Measurements from ENCODE around the gene EPS8L3. TPM values are rescaled to one million over a fixed set of nuclear protein-coding genes. Genes with fewer than 3 reads are reported as not detected.
A peak's percentile ranks its signal among the peaks of the same experiment; 100 is the strongest.
"Not testable (repeated sequence)": the region's sequence is repeated elsewhere in the genome, so short reads cannot be mapped to it uniquely, and the experiment has no call there.

EPS8L3 gene
- total RNA-seq, 1 donor from 2014 or later, result not detected

DNA sequence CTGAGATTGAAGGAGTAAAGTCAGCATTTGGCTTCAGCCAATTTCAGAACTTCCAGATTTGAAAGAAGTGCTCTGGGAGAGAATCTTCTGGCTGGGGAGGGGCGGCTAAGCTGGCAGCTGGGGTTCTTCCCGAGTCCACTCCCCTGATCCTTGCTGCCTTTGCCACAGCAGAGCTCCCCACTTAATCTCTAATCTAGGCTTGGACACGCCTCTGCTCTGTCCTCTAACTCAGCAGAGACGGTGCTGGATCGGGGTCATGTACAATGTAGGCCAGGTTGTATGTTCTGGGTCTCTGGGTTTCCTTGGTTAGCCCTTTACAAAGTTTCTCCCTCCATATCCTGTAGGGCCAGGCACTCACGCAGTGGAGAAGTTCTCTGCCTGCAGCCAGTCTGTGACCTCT is 12.8 kb downstream of the EPS8L3 start:
- Mint-ChIP-seq H3K36me3 (ENCODE audit: unreplicated experiment) (no peaks in the 10 kb centered on the region), H3K4me3 (ENCODE audit: unreplicated experiment) (no peak overlapping the region), H3K4me1 (ENCODE audit: low read depth, unreplicated experiment) (no peaks in the 10 kb centered on the region), H3K27me3 (ENCODE audit: unreplicated experiment) (peaks cover 3% of the 10 kb centered on the region), H3K27ac (ENCODE audit: unreplicated experiment) (no peak overlapping the region), H3K9me3 (ENCODE audit: unreplicated experiment) (no peaks in the 10 kb centered on the region)
- DNase-seq, result no peak
- TF ChIP-seq, protein P1, sequence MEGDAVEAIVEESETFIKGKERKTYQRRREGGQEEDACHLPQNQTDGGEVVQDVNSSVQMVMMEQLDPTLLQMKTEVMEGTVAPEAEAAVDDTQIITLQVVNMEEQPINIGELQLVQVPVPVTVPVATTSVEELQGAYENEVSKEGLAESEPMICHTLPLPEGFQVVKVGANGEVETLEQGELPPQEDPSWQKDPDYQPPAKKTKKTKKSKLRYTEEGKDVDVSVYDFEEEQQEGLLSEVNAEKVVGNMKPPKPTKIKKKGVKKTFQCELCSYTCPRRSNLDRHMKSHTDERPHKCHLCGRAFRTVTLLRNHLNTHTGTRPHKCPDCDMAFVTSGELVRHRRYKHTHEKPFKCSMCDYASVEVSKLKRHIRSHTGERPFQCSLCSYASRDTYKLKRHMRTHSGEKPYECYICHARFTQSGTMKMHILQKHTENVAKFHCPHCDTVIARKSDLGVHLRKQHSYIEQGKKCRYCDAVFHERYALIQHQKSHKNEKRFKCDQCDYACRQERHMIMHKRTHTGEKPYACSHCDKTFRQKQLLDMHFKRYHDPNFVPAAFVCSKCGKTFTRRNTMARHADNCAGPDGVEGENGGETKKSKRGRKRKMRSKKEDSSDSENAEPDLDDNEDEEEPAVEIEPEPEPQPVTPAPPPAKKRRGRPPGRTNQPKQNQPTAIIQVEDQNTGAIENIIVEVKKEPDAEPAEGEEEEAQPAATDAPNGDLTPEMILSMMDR (IDR thresholded peaks at IDR 0.05; ENCODE audit: partially characterized antibody, unreplicated experiment), result no peak

DNA sequence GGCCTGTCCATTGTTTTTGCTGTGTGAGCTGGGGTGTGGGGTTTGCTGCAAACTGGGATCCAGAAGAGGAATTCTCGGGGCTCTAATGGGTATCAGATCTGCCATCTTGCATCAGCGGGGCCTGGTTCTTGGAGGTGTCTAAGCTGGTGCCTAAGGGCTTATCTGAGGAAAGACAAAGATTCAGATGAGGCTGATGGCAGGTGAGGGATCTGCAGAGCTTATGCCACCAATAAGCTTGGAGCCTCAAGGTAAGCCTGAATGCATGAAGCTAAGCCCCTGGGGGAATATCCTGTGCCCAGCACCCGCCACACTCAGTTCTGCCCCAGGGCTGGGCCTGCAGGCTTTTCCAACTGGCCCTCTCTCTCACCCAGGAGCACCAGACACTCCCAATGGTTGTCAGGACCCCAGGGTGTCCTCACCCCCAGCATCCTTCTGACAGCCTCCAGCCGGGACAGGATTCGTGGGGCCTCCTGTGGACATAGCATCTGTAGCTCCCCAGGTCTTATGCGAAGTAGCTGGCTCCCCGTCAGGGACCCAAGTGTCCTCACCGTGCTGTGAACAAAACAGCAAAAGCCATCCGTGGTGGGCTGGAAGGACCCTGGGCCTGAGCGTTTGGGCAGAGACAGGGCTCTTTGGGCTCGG is 13.4 kb downstream of the EPS8L3 start:
- Mint-ChIP-seq H3K4me3 (ENCODE audit: unreplicated experiment) (no peak overlapping the region), H3K9me3 (ENCODE audit: unreplicated experiment) (no peaks in the 10 kb centered on the region), H3K27ac (ENCODE audit: unreplicated experiment) (no peak overlapping the region), H3K27me3 (ENCODE audit: unreplicated experiment) (peaks cover 3% of the 10 kb centered on the region), H3K4me1 (ENCODE audit: low read depth, unreplicated experiment) (no peaks in the 10 kb centered on the region), H3K36me3 (ENCODE audit: unreplicated experiment) (no peaks in the 10 kb centered on the region)
- DNase-seq, result no peak
- TF ChIP-seq, protein P1 (IDR thresholded peaks at IDR 0.05; ENCODE audit: partially characterized antibody, unreplicated experiment), result no peak

DNA sequence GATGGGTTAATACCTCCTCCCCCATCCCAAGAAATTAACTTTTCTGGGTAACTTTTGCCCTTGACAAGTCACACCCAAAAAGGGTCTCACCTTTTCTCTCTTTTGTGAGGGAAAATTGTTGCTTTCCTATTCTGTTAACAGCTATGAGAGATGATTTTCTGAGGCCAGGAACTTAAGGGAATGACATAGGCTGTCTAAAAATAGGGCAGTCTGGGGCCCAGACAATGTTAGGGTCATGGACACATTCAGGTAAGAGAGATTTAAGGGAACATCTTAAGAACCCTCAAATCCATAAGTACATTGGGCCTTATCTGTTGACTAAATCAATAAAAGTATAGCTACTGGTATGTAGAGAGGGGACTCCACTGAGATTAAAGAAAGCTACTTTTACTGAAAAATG is 14.5 kb downstream of the EPS8L3 start:
- Mint-ChIP-seq H3K36me3 (ENCODE audit: unreplicated experiment) (no peaks in the 10 kb centered on the region), H3K27me3 (ENCODE audit: unreplicated experiment) (peaks cover 3% of the 10 kb centered on the region), H3K4me3 (ENCODE audit: unreplicated experiment) (no peak overlapping the region), H3K9me3 (ENCODE audit: unreplicated experiment) (no peaks in the 10 kb centered on the region), H3K27ac (ENCODE audit: unreplicated experiment) (no peak overlapping the region), H3K4me1 (ENCODE audit: low read depth, unreplicated experiment) (no peaks in the 10 kb centered on the region)
- TF ChIP-seq, protein P1 (IDR thresholded peaks at IDR 0.05; ENCODE audit: partially characterized antibody, unreplicated experiment), result no peak
- no peak for DNase-seq

GRCh38 chr1:109748311-109748710 is 15.4 kb downstream of the EPS8L3 start:
- H3K9me3 Mint-ChIP-seq (ENCODE audit: unreplicated experiment); H3K36me3 Mint-ChIP-seq (ENCODE audit: unreplicated experiment); H3K27ac Mint-ChIP-seq (ENCODE audit: unreplicated experiment); H3K4me1 Mint-ChIP-seq (ENCODE audit: low read depth, unreplicated experiment); H3K4me3 Mint-ChIP-seq (ENCODE audit: unreplicated experiment); H3K27me3 Mint-ChIP-seq (ENCODE audit: unreplicated experiment); DNase-seq: not testable (repeated sequence)

GRCh38 chr1:109740615-109741373 is 22.9 kb downstream of the EPS8L3 start, which contains the start of gene GSTM3:
TSS of gene GSTM3 (minus strand) at chr1:109741038. CDS start at chr1:109740287, 751 bp downstream.
- Mint-ChIP-seq H3K27me3 (ENCODE audit: unreplicated experiment) (peaks cover 7% of the 10 kb centered on the region), H3K27ac (ENCODE audit: unreplicated experiment) (no peak within 1 kb of the TSS), H3K36me3 (ENCODE audit: unreplicated experiment) (no peaks in the 10 kb centered on the region), H3K4me3 (ENCODE audit: unreplicated experiment) (peak within 1 kb of the TSS; percentile 79), H3K9me3 (ENCODE audit: unreplicated experiment) (no peaks in the 10 kb centered on the region), H3K4me1 (ENCODE audit: low read depth, unreplicated experiment) (peaks cover 3% of the 10 kb centered on the region)
- no peak for DNase-seq
- TF ChIP-seq, protein P1 (IDR thresholded peaks at IDR 0.05; ENCODE audit: partially characterized antibody, unreplicated experiment), result no peak

Data from glutamatergic neuron (in vitro differentiated cells).